Peyer's patch (tissue), 4 donors: ENCODE results near the gene CNN2. TPM values are rescaled to one million over a fixed set of nuclear protein-coding genes. Genes with fewer than 3 reads are reported as not detected.

Source experiments
- DNase-seq, 3 donors: peaks; one replicate each; pipeline ENCODE4 v3.0.0-alpha.2; 2017 to 2019
- H3K27ac ChIP-seq, 4 donors: fragments of 200-600 bp; sonication (generic); one replicate each; pipeline ENCODE4 v1.5.1; 2016 to 2019
- H3K27me3 ChIP-seq, 2 donors: fragments of 200-600 bp; sonication (generic); one replicate each; pipeline ENCODE4 v1.5.1; 2019
- H3K36me3 ChIP-seq, 3 donors: fragments of 200-600 bp; sonication (generic); one replicate each; pipeline ENCODE4 v1.5.1; 2016 to 2019
- H3K4me1 ChIP-seq, 4 donors: fragments of 200-600 bp; sonication (generic); one replicate each; pipeline ENCODE4 v1.5.1; 2016 to 2019
- H3K4me3 ChIP-seq, 4 donors: fragments of 200-600 bp; sonication (generic); 1 replicate in 3 of 4; 2 replicates in 1 of 4; pipeline ENCODE4 v1.5.1; 2016 to 2019; ENCODE audit warnings: mild to moderate bottlenecking in 1 of 4
- H3K9me3 ChIP-seq, 4 donors: fragments of 200-600 bp; sonication (generic); one replicate each; pipeline ENCODE4 v1.5.1; 2016 to 2019; ENCODE audit warnings: mild to moderate bottlenecking in 1 of 4
- POLR2A ChIP-seq, 2 donors: fragments of 450-650 bp; IDR thresholded peaks; one replicate each; pipeline ENCODE4 v1.5.1; 2017; ENCODE audit warnings: antibody characterized with exemption in 2 of 2, mild to moderate bottlenecking in 2 of 2, moderate library complexity in 2 of 2
- total RNA-seq, 4 donors: library from RNA; depleted of rRNA; stranded (reverse); fragments of >200 nt; gene quantifications; one replicate each; pipeline ENCODE4 v1.1.0, GENCODE V29; 2016
- TF ChIP-seq, protein P1 (sequence below), 6 experiments: fragments of 450-650 bp in 4 of 6; fragments of 200-600 bp in 2 of 6; sonication (generic) in 1 of 6; IDR thresholded peaks; one replicate each; pipeline ENCODE4 v1.5.1; 2017 to 2019; ENCODE audit warnings: antibody characterized with exemption in 6 of 6, mild to moderate bottlenecking in 3 of 6, moderate library complexity in 1 of 6

The CNN2 gene
- total RNA-seq, 4 donors from 2014 or later, result 20.6 to 47.0 (median 22.6) TPM

DNA sequence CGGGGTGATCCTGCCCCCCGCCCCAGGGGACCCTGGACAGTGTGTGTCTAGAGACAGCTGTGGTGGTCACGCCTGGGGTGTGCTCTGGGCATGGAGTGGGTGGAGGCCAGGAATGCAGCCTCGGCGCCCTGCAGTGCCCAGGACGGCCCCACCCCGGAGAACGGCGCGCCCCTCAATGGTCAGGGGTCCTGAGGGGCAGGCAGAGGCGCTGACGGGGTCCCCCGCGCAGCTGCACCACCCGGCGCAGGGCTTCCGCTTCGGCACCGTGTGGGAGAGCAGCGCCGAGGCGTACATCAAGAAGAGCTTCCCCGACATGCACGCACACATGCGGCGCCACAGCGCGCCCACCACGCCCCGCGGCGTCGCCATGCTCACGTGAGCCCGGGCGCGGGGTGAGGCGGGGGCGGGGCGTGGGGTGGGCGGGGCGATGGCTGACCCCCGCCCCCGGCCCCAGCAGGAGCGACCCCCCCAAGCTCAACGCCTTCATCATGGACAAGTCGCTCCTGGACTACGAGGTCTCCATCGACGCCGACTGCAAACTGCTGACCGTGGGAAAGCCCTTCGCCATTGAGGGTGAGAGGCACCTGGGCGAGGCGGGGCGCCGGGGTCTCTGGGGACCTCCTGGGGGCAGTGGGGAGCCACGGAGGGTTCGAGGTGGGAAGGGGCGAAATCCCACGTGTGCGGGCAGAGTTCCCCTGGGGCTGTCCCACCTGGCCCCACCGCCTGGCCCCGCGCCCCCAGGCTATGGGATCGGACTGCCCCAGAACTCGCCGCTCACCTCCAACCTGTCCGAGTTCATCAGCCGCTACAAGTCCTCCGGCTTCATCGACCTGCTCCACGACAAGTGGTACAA, 18.8 kb upstream of the CNN2 start:
- no peak for DNase-seq
- TF ChIP-seq POLR2A (IDR thresholded peaks at IDR 0.05), result no peak
- TF ChIP-seq, protein P1, sequence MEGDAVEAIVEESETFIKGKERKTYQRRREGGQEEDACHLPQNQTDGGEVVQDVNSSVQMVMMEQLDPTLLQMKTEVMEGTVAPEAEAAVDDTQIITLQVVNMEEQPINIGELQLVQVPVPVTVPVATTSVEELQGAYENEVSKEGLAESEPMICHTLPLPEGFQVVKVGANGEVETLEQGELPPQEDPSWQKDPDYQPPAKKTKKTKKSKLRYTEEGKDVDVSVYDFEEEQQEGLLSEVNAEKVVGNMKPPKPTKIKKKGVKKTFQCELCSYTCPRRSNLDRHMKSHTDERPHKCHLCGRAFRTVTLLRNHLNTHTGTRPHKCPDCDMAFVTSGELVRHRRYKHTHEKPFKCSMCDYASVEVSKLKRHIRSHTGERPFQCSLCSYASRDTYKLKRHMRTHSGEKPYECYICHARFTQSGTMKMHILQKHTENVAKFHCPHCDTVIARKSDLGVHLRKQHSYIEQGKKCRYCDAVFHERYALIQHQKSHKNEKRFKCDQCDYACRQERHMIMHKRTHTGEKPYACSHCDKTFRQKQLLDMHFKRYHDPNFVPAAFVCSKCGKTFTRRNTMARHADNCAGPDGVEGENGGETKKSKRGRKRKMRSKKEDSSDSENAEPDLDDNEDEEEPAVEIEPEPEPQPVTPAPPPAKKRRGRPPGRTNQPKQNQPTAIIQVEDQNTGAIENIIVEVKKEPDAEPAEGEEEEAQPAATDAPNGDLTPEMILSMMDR (IDR thresholded peaks at IDR 0.05), result no peak
- H3K27me3 ChIP-seq, result no peaks in the 10 kb centered on the region
- H3K4me3 ChIP-seq, result no peak overlapping the region
- peaks cover 0 to 39% (median 0%) of the 10 kb centered on the region in 3 donors for H3K36me3 ChIP-seq
- no peaks in the 10 kb centered on the region for H3K4me1 ChIP-seq
- no peak overlapping the region for H3K27ac ChIP-seq
- H3K9me3 ChIP-seq, result no peaks in the 10 kb centered on the region

DNA sequence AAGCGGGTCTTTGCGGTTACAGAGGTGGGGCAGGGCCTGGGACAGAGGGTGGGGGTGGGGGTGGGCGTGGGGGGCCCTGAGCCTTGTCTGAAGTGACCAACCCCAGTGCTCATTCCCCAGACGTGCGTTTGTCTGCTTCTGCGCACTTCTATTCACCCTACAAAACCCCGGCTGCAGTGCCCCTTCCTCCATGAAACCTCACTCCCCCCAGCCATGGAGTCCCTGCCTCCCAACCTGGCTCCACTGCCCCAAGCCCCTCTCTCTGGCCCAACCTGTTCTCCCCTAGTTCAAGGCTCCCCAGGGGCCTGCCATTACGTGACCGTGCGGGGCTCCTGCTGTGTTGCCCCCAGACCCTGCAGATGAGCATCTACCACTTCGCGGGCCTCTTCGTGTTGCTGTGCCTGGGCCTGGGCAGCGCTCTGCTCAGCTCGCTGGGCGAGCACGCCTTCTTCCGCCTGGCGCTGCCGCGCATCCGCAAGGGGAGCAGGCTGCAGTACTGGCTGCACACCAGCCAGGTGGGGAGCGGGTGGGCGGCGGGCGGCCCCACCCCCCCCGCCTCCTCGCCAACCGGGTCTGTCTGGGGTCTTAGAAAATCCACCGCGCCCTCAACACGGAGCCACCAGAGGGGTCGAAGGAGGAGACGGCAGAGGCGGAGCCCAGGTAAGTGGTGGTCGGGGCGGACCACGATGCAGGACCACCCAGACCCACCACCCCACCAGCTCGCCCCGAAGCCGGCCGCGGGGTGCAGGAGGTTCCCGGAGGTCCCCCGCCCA, 18.0 kb upstream of the CNN2 start:
- H3K4me3 ChIP-seq, result no peak overlapping the region
- no peaks in the 10 kb centered on the region for H3K4me1 ChIP-seq
- H3K36me3 ChIP-seq, result peaks cover 0 to 47% (median 0%) of the 10 kb centered on the region in 3 donors
- TF ChIP-seq, protein P1 (IDR thresholded peaks at IDR 0.05), result no peak
- TF ChIP-seq POLR2A (IDR thresholded peaks at IDR 0.05), result no peak
- H3K27me3 ChIP-seq, result no peaks in the 10 kb centered on the region
- no peaks in the 10 kb centered on the region for H3K9me3 ChIP-seq
- H3K27ac ChIP-seq, result peak overlapping the region in 2 of 4 donors; percentile 46 to 79
- no peak for DNase-seq

DNA sequence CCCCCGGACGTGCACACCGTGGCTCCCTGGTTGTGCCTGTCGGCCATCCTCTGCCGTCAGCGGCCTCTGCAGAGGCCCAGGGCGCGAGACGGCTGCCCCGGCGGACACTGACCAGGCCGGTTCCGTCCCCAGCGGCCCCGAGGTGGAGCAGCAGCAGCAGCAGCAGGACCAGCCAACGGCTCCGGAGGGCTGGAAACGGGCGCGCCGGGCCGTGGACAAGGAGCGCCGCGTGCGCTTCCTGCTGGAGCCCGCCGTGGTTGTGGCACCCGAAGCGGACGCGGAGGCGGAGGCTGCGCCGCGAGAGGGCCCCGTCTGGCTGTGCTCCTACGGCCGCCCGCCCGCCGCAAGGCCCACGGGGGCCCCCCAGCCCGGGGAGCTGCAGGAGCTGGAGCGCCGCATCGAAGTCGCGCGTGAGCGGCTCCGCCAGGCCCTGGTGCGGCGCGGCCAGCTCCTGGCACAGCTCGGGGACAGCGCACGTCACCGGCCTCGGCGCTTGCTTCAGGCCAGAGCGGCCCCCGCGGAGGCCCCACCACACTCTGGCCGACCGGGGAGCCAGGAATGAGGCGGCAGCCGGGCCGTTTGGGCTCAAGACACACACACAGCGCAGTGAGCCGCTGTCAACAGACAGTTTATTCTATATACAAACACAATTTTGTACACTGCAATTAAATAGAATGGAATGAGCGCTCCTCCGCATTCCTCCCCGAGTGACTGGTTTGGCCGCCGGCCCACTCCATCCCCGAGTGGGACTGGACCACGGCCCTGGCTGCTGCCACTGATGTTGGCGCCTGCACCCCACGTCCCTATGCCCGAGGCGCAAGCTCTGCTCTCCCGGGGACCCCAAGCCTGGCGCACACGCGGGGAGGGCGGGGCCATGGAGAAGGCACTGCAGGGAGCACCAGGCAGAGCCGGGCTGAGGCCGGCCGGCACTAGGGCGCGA, 17.1 kb upstream of the CNN2 start:
- no peak for DNase-seq
- H3K27me3 ChIP-seq, result no peaks in the 10 kb centered on the region
- TF ChIP-seq, protein P1 (IDR thresholded peaks at IDR 0.05), result no peak
- TF ChIP-seq POLR2A (IDR thresholded peaks at IDR 0.05), result no peak
- no peaks in the 10 kb centered on the region for H3K4me1 ChIP-seq
- H3K4me3 ChIP-seq, result no peak overlapping the region
- H3K36me3 ChIP-seq, result peaks cover 0 to 56% (median 0%) of the 10 kb centered on the region in 3 donors
- H3K27ac ChIP-seq, result peak overlapping the region in 3 of 4 donors; percentile 46 to 79 (median 60)
- no peaks in the 10 kb centered on the region for H3K9me3 ChIP-seq

DNA sequence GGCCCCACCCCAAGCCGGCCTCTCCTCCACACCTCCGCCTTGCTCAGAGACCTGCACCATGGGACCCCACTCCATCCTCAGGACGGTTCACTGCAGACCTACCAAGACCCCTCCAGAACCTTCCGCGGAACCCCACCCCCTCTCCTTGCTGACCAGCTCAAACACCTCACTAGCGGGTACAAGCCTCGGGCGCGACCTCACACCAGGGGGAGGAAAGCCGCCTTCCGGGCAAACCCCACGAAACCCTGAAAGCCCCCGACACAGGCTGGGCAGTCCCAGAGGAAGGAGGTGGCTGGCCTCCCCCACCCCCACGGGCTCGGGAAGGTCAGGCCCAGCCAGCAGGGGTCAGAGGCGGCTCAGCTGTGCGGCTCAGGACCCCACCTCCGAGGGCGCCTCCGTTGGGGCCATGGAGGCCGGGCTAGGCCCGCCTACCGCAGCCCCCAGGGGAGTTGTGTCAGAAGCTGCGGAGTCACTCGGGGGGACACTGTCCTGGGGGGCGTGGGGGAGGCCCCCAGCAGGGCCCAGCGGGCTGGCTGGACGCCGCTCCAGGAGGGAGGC, 16.3 kb upstream of the CNN2 start:
- TF ChIP-seq, protein P1 (IDR thresholded peaks at IDR 0.05), result no peak
- TF ChIP-seq POLR2A (IDR thresholded peaks at IDR 0.05), result no peak
- no peak for DNase-seq
- H3K27ac ChIP-seq, result peak overlapping the region in 3 of 4 donors; percentile 46 to 79 (median 60)
- no peak overlapping the region for H3K4me3 ChIP-seq
- peaks cover 0 to 7% (median 3%) of the 10 kb centered on the region in 4 donors for H3K4me1 ChIP-seq
- peaks cover 0 to 63% (median 0%) of the 10 kb centered on the region in 3 donors for H3K36me3 ChIP-seq
- H3K27me3 ChIP-seq, result no peaks in the 10 kb centered on the region
- H3K9me3 ChIP-seq, result no peaks in the 10 kb centered on the region
